Smooth muscle cell (in vitro differentiated cells): Measurements from ENCODE around the gene WDR64. TPM values are rescaled to one million over a fixed set of nuclear protein-coding genes. Genes with fewer than 3 reads are reported as not detected.
"Not testable (repeated sequence)": the region's sequence is repeated elsewhere in the genome, so short reads cannot be mapped to it uniquely, and the experiment has no call there.

Source experiments
- DNase-seq: peaks from one replicate; lab custom pipeline; 2025; ENCODE audit not compliant: unreplicated experiment; lab: John Stamatoyannopoulos, UW
- H2AFZ ChIP-seq: fragments of 200-600 bp; sonication (generic); 2 replicates; pipeline ENCODE4 v1.6.0; 2016; ENCODE audit warnings: antibody characterized with exemption, low read depth, mild to moderate bottlenecking
- H3F3A ChIP-seq: fragments of 200-600 bp; sonication (generic); 2 replicates; pipeline ENCODE4 v1.6.0; 2017; ENCODE audit warnings: antibody characterized with exemption, low read depth
- H3K27ac ChIP-seq: fragments of 200-600 bp; sonication (generic); 2 replicates; pipeline ENCODE4 v1.5.1; 2016; ENCODE audit warnings: low read depth, mild to moderate bottlenecking
- H3K27me3 ChIP-seq: fragments of 200-600 bp; sonication (generic); 2 replicates; pipeline ENCODE4 v1.6.1; 2016; ENCODE audit warnings: low read depth, mild to moderate bottlenecking
- H3K36me3 ChIP-seq: fragments of 200-600 bp; sonication (generic); 2 replicates; pipeline ENCODE4 v1.5.1; 2016; ENCODE audit warnings: low read depth
- H3K4me1 ChIP-seq: fragments of 200-600 bp; sonication (generic); 2 replicates; pipeline ENCODE4 v1.5.1; 2016; ENCODE audit warnings: low read depth
- H3K4me2 ChIP-seq: fragments of 200-600 bp; sonication (generic); 2 replicates; pipeline ENCODE4 v1.6.0; 2016; ENCODE audit warnings: mild to moderate bottlenecking
- H3K4me3 ChIP-seq: fragments of 200-600 bp; sonication (generic); 2 replicates; pipeline ENCODE4 v1.5.1; 2016; ENCODE audit warnings: mild to moderate bottlenecking
- H3K79me2 ChIP-seq: fragments of 200-600 bp; sonication (generic); 2 replicates; pipeline ENCODE4 v1.6.0; 2016; ENCODE audit warnings: low read depth, mild to moderate bottlenecking
- H3K9ac ChIP-seq: fragments of 200-600 bp; sonication (generic); 2 replicates; pipeline ENCODE4 v1.6.0; 2016; ENCODE audit warnings: low read depth
- H3K9me3 ChIP-seq: fragments of 200-600 bp; sonication (generic); replicated peaks from 2 replicates; pipeline ENCODE4 v1.5.1; 2016; ENCODE audit warnings: low read depth
- H4K20me1 ChIP-seq: fragments of 200-600 bp; sonication (generic); 2 replicates; pipeline ENCODE4 v1.6.0; 2016; ENCODE audit warnings: low read depth
- CTCF ChIP-seq: fragments of 200-600 bp; sonication (generic); IDR thresholded peaks from 2 replicates; pipeline ENCODE4 v1.5.1; 2017; ENCODE audit warnings: borderline replicate concordance, mild to moderate bottlenecking, antibody characterized with exemption; ENCODE audit not compliant: insufficient read depth, poor library complexity, severe bottlenecking
- WGBS: methylation state at CpG from one replicate; pipeline ENCODE4 v1.1.7; 2016; ENCODE audit warnings: low lambda C conversion rate; 5-methylcytosine and 5-hydroxymethylcytosine counted together
- polyA plus RNA-seq: library from polyadenylated mRNA; unstranded; fragments of >200 nt; fragmentation: Nextera tagmentation; extraction: Ambion mirVana; gene quantifications from 2 replicates; pipeline ENCODE4 v1.2.1, GENCODE V29; 2016
- total RNA-seq: library from RNA; depleted of rRNA; stranded (reverse); fragments of >200 nt; gene quantifications from 2 replicates; pipeline ENCODE4 v1.2.3, GENCODE V29; 2014

WDR64 gene
- total and polyA plus RNA-seq, 2 experiments from 2014 or later, result not detected

DNA sequence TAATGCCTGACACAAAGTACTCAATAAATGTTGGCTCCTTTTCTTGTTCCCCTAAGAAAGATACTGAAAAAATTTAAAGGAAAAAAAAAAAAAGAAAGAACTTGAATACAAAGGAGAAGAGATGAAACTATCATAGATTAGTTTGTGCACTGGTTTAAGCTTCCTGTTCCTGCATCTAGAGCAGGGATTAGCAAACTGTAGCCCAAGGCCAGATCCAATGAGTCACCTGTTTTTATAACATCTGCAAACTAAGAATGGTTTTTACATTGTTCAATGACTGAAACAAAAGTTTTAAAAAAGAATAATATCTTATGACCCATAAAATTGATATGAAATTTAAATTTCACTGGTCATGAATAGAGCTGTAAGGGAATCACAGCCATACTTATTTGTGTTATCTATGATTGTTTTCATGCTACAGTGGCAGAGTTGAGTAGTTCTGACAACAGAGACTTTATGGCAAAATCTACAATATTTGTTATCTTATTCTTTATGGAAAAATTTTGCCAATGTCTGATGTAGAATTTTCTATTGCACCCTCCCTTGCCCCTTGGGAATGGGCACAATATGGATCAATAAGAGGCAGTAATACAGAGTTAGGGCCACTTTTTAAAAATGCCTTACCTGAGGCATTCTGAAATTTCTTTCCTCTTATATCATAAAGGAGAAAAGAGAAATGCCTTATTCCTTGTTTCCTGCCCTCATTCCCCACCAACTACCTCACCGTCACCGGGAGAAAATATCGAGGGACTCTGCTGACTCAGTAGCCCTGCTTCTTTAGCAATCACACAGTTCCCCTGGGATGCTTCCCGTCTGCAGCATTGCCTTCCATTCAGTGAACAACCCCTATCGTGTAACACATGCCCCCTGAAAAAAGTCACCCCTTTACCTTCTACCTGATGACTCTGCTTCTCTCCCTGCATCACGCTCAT, 50.6 kb downstream of the WDR64 start:
- Histone ChIP-seq H3K9ac (no peak overlapping the region), H3K27ac (peak overlapping the region; percentile 71), H3K9me3 (no peaks in the 10 kb centered on the region), H3F3A (no peaks in the 10 kb centered on the region), H3K4me3 (no peak overlapping the region), H4K20me1 (no peaks in the 10 kb centered on the region), H3K4me1 (no peaks in the 10 kb centered on the region), H3K79me2 (no peaks in the 10 kb centered on the region), H3K27me3 (no peaks in the 10 kb centered on the region), H3K36me3 (no peaks in the 10 kb centered on the region), H3K4me2 (peak overlapping the region; percentile 39), H2AFZ (no peak overlapping the region)
- 58% methylated on average over 6 of the region's 6 CpGs for WGBS
- no peak for TF ChIP-seq CTCF
- no peak for DNase-seq

GRCh38 chr1:241703739-241704138, 51.7 kb downstream of the WDR64 start:
- H3K4me3 ChIP-seq, H3F3A ChIP-seq, H3K36me3 ChIP-seq, H2AFZ ChIP-seq, DNase-seq, H3K9ac ChIP-seq, H3K27ac ChIP-seq, H3K4me1 ChIP-seq, H3K9me3 ChIP-seq, H3K4me2 ChIP-seq, H3K79me2 ChIP-seq, H4K20me1 ChIP-seq, H3K27me3 ChIP-seq: not testable (repeated sequence)
- WGBS, result 98% methylated on average over 4 of the region's 4 CpGs

DNA sequence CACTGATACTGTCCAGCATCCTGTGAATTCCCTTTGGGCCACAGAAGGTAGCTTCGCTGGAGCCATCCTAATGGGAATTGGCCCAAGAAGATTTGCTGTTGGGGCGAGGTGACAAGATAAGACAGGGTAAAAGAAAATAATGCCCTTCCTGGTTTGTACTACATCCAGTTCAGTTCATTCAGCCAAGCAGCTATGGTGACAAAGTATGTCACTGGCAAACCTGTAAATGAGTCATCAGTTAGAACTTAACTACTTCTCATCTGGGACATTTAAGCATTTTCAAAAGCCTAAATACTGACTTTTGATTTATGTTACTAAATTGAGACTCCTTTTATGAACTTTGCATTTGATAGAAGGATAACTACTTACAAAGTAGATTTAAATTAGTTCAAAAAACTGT, 54.2 kb downstream of the WDR64 start:
- Histone ChIP-seq H3K4me2 (peak overlapping the region; percentile 45), H3K36me3 (no peaks in the 10 kb centered on the region), H3K4me1 (no peaks in the 10 kb centered on the region), H3K9me3 (no peaks in the 10 kb centered on the region), H3K4me3 (no peak overlapping the region), H3K27ac (peak overlapping the region; percentile 69), H3F3A (no peaks in the 10 kb centered on the region), H4K20me1 (no peaks in the 10 kb centered on the region), H3K79me2 (no peaks in the 10 kb centered on the region), H3K27me3 (no peaks in the 10 kb centered on the region), H3K9ac (no peak overlapping the region), H2AFZ (no peak overlapping the region)
- DNase-seq, result no peak
- TF ChIP-seq CTCF, result no peak
- WGBS, result 67% methylated on average over 2 of the region's 2 CpGs

DNA sequence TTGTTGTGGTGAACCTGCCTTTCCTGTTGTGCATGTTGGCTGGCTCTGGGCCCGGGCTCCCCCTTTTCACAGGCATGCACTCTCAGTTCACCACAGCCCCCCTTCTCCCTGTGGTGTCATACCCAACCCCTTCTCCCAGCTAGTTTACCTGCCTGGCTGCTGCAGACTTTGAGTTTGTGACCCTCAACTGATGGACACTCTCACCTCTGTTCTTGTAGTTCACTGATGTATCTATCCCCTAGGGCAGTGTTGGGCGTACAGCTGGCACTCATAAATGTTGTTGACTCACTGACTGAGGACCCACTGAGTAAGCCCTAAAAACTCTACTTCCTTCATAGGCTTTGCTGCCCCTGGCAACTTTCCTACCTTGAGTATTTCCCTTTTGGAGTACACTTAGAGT, 54.9 kb downstream of the WDR64 start:
- H2AFZ ChIP-seq, result no peak overlapping the region
- 37% methylated on average over 2 of the region's 2 CpGs for WGBS
- H3K4me3 ChIP-seq, result no peak overlapping the region
- no peak overlapping the region for H3K9ac ChIP-seq
- no peaks in the 10 kb centered on the region for H3K4me1 ChIP-seq
- no peaks in the 10 kb centered on the region for H3K79me2 ChIP-seq
- no peak for TF ChIP-seq CTCF
- H3K4me2 ChIP-seq, result no peak overlapping the region
- H3K27ac ChIP-seq, result peak overlapping the region; percentile 69
- DNase-seq, result no peak
- no peaks in the 10 kb centered on the region for H3K27me3 ChIP-seq
- no peaks in the 10 kb centered on the region for H3K9me3 ChIP-seq
- H4K20me1 ChIP-seq, result no peaks in the 10 kb centered on the region
- no peaks in the 10 kb centered on the region for H3K36me3 ChIP-seq
- H3F3A ChIP-seq, result no peaks in the 10 kb centered on the region
